Heart left ventricle (tissue), 16 donors: ENCODE measurements around the gene EFNA2. TPM values are rescaled to one million over a fixed set of nuclear protein-coding genes. Genes with fewer than 3 reads are reported as not detected.

Source experiments
- ATAC-seq, 4 donors: fragments of 200-7000 bp; cut with Tn5 transposase; one replicate each; pipeline ENCODE4 v1.9.1; 2020 to 2022; ENCODE audit warnings: moderate library complexity in 4 of 4, mild to moderate bottlenecking in 3 of 4, moderate number of reproducible peaks in 1 of 4
- DNase-seq, 5 donors: peaks; one replicate each; pipeline ENCODE4 v3.0.0-alpha.2; 2020
- H3K27ac ChIP-seq, 12 donors: fragments of 200-600 bp; sonication (generic) in 4 of 12; one replicate each; pipeline versions ENCODE4 v1.5.0 to v1.8.0; 2016 to 2022; ENCODE audit warnings: mild to moderate bottlenecking in 2 of 12
- H3K27me3 ChIP-seq, 9 donors: fragments of 200-600 bp; sonication (generic) in 2 of 9; one replicate each; pipeline versions ENCODE4 v1.5.1 to v1.8.0; 2016 to 2022; ENCODE audit warnings: mild to moderate bottlenecking in 3 of 9
- H3K36me3 ChIP-seq, 9 donors: fragments of 200-600 bp; sonication (generic) in 2 of 9; one replicate each; pipeline versions ENCODE4 v1.5.0 to v1.8.0; 2018 to 2022; ENCODE audit warnings: mild to moderate bottlenecking in 2 of 9
- H3K4me1 ChIP-seq, 12 donors: fragments of 200-600 bp; sonication (generic) in 4 of 12; one replicate each; pipeline versions ENCODE4 v1.5.0 to v1.8.0; 2016 to 2022; ENCODE audit warnings: mild to moderate bottlenecking in 3 of 12
- H3K4me3 ChIP-seq, 12 donors: fragments of 200-600 bp; sonication (generic) in 4 of 12; one replicate each; pipeline versions ENCODE4 v1.5.0 to v1.8.0; 2017 to 2022; ENCODE audit warnings: mild to moderate bottlenecking in 9 of 12, moderate library complexity in 4 of 12
- H3K9me3 ChIP-seq, 12 donors: fragments of 200-600 bp; sonication (generic) in 4 of 12; one replicate each; pipeline versions ENCODE4 v1.5.0 to v1.8.0; 2016 to 2022; ENCODE audit warnings: mild to moderate bottlenecking in 1 of 12
- POLR2A ChIP-seq, 2 donors: fragments of 450-650 bp; IDR thresholded peaks; one replicate each; pipeline ENCODE4 v1.6.1; 2017; ENCODE audit warnings: antibody characterized with exemption in 2 of 2, mild to moderate bottlenecking in 2 of 2, moderate library complexity in 2 of 2
- WGBS, 4 donors: extraction: QIAGEN DNeasy Blood & Tissue Kit in 2 of 4; methylation state at CpG; one replicate each; pipeline versions ENCODE4 v1.1.5 to v1.1.7; 2013 to 2018; 5-methylcytosine and 5-hydroxymethylcytosine counted together
- intact Hi-C, 10 donors: fragments of 100-400 bp; cut with DNase I; formaldehyde crosslinking; loops; one replicate each; pipeline versions ENCODE4 v1.11.1 to v1.14.2; 2022
- polyA plus RNA-seq, 2 donors: library from polyadenylated mRNA; stranded (reverse); fragments of 200-250 nt; gene quantifications; one replicate each; pipeline ENCODE4 v1.2.3, GENCODE V29; 2013
- total RNA-seq, 9 donors: library from RNA; depleted of rRNA in 2 of 9; stranded (reverse); fragments of >200 nt in 2 of 9; fragmentation: NEBNext Ultra II Directional in 3 of 9; extraction: Animal tissue kit (Norgen Biotek cat#: 25700) in 3 of 9; gene quantifications; one replicate each; pipeline versions ENCODE4 v1.1.0 to v1.2.4, GENCODE V29; 2016 to 2023
- TF ChIP-seq, protein P1 (sequence below), 12 donors: fragments of 200-600 bp; sonication (generic) in 4 of 12; IDR thresholded peaks; one replicate each; pipeline versions ENCODE4 v1.5.0 to v1.8.0; 2018 to 2022; ENCODE audit warnings: antibody characterized with exemption in 12 of 12, mild to moderate bottlenecking in 5 of 12
- donor health status: ischemic (EF 13 %, LVEDD 7.1; RV severe dilation, severe dysfunction).
- donor health status: healthy with polysubstance abuse.
- donor health status: DM: no; HTN: yes; CAD: no.
- donor health status: DM: no; HTN: no; CAD: no.
- donor health status: ischemic (EF 25% LVEDD 6.9; RV normal size, moderate dysfunction).
- donor health status: ischemic (EF 25% LVEDD 5.7; RV mildly dilated, moderate dysfunction).
- donor health status: healthy.
- donor health status: DM: yes; HTN: yes; CAD: no.
- donor health status: ischemic (EF 35%, LVEDD 5.7; RV mildly dilated, moderate dysfunction).
- donor health status: nonischemic (EF 11% LVEDD 7.7; RV severe dilation, severe dysfunction).
- donor health status: DM: yes; HTN: yes; CAD: no.
- donor health status: PGD.
- donor health status: ischemic (EF 29% LVEDD 5.4; RV normal size, mild dysfunction).
- donor health status: nonischemic (EF 23%, LVEDD 6.1; RV moderate dilation, normal function).

EFNA2 gene
- total and polyA plus RNA-seq, 11 donors: not detected

DNA sequence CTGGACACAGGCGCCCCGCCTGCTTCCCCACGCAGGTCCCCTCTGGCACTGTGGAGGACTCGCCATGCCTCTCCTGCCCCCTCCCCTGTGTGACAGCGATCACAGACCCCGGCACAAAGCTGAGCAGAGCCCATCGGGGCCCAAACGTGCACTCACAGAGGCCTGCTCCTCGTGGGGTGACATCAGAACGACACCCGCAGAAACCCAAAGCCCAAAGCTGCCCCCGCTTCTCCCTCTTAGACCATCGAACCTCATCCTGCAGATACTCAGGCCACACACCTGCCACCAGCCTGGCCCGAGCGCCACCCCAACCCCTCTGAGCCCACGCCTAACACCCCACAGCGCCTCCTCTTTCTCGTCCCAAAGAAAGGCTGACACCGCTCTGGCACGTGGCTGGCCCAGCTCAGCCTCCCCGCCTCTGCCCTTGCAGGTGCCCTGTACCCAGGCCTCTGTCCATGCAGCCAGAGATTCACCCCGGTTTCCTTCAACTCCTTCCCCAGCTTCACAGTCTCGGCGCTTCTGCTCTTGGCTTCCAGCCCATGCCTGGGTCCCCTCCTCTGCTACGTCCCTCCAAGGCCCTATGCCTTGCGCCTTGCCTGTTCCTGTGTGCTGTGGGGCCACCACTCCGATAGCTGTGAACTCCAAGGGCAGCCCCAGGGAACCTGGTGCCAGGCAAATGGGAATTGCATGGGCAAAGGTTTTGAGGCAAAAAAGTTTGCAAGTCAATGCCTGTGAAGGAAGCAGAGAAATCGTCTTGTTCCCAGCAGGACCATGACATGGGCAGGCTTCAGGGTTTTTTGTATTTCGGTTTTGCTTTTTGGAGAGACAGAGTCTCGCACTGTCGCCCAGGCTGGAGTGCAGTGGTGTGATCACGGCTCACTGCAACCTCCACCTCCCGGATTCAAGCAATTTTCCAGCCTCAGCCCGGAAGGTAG is 47.0 kb upstream of the EFNA2 start:
- no peak for TF ChIP-seq POLR2A (IDR thresholded peaks at IDR 0.05)
- TF ChIP-seq, protein P1, sequence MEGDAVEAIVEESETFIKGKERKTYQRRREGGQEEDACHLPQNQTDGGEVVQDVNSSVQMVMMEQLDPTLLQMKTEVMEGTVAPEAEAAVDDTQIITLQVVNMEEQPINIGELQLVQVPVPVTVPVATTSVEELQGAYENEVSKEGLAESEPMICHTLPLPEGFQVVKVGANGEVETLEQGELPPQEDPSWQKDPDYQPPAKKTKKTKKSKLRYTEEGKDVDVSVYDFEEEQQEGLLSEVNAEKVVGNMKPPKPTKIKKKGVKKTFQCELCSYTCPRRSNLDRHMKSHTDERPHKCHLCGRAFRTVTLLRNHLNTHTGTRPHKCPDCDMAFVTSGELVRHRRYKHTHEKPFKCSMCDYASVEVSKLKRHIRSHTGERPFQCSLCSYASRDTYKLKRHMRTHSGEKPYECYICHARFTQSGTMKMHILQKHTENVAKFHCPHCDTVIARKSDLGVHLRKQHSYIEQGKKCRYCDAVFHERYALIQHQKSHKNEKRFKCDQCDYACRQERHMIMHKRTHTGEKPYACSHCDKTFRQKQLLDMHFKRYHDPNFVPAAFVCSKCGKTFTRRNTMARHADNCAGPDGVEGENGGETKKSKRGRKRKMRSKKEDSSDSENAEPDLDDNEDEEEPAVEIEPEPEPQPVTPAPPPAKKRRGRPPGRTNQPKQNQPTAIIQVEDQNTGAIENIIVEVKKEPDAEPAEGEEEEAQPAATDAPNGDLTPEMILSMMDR (IDR thresholded peaks at IDR 0.05): no peak
- peaks cover 5 to 66% (median 43%) of the 10 kb centered on the region in 12 donors for H3K4me1 ChIP-seq
- DNase-seq: peak in 1 of 5 donors; percentile 42
- no peaks in the 10 kb centered on the region for H3K36me3 ChIP-seq
- H3K9me3 ChIP-seq: no peaks in the 10 kb centered on the region
- H3K27me3 ChIP-seq: peaks cover 0 to 15% (median 0%) of the 10 kb centered on the region in 9 donors
- intact Hi-C loops: loop anchor here in 1 of 10 donors (5.0 kb wide), 1 partner anchor 126 kb away; no protein-coding TSS in a partner anchor
- ATAC-seq: no peak
- 61 to 64% (median 62%) methylated on average over 31 to 34 of the region's 34 CpGs for WGBS, 4 donors
- peak overlapping the region in 9 of 12 donors; percentile 33 to 79 (median 63) for H3K4me3 ChIP-seq
- peak overlapping the region in 10 of 12 donors; percentile 18 to 100 (median 54) for H3K27ac ChIP-seq

DNA sequence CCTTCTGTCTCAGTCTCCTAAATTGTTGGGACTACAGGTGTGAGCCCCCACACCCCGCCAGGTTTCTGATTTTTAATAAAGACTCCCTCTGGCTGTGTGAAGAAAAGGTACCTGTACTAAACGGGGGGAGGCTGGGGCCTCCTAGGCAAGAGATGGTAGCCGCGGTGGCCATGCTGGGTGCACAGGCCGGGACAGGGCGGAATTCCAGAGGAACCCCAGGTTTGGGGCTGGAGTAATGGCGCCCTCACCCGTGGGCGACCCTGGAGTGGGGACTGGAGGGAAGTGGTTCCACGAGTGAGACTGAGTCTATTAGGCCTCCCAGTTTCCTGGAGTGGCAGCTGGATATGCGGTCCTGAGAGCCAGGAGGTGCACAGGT is 46.3 kb upstream of the EFNA2 start:
- H3K4me1 ChIP-seq: peaks cover 5 to 71% (median 50%) of the 10 kb centered on the region in 12 donors
- WGBS, 4 donors: 81 to 86% (median 83%) methylated on average over 11 of the region's 11 CpGs
- TF ChIP-seq, protein P1 (IDR thresholded peaks at IDR 0.05): no peak
- no peak for TF ChIP-seq POLR2A (IDR thresholded peaks at IDR 0.05)
- H3K36me3 ChIP-seq: peaks cover 0 to 3% (median 0%) of the 10 kb centered on the region in 9 donors
- H3K27me3 ChIP-seq: peaks cover 0 to 15% (median 0%) of the 10 kb centered on the region in 9 donors
- H3K9me3 ChIP-seq: no peaks in the 10 kb centered on the region
- ATAC-seq (no peak), DNase-seq (peak in 1 of 5 donors; percentile 43)
- peak overlapping the region in 3 of 12 donors; percentile 45 to 92 (median 88) for H3K4me3 ChIP-seq
- H3K27ac ChIP-seq: peak overlapping the region in 11 of 12 donors; percentile 84 to 100 (median 96)
- intact Hi-C loops: loop anchor here in 1 of 10 donors (5.0 kb wide), 1 partner anchor 127 kb away; no protein-coding TSS in a partner anchor

DNA sequence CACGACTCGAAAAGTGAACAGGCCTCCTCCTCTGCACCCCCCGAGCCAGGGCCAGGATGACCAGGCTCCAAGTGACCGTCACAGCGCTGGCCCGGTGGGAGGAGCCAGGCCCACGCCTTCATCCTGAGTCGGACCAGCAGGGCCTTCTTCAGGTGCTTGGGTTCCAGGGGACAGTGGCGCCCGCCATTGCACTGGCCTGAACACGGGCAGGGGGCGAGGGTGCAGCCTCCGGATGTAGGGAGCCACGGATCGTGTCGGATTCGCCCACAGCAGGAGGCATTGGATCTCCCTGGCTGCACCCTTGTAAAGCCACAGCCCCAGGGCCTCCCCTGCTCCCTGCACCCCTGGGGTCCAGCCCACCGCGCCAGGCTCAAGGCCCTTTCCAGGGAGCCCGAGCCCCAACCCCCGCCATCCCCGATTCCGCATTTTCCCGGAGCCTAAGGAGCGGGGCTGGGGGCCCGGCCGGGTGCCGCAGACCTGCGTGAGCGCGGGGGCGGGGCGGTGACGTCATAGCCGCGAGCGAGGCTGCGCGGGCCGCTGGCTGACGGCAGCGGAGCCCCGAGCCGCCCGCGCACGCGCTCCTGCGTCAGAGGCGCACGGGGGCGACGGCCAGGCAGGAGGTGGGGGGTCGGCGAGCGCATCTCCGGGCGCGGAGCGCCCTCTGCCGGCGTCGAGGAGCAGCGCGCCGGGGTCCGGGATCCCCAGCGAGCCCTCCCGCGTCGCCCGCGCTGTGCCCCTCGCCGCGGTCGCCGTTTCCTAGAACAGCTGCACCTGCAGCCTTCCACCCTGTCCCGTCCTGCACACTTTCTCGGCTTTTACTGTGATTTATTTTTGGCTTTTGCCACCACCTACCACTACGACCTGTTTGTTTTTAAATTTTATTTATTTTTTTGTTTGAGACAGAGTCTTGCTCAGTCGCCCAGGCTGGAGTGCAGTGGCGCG is 45.6 kb upstream of the EFNA2 start:
- peak; percentile 91 to 95 (median 92) for DNase-seq
- Histone ChIP-seq H3K27ac (peak overlapping the region; percentile 72 to 100 (median 96)), H3K4me3 (peak overlapping the region in 11 of 12 donors; percentile 16 to 99 (median 88)), H3K4me1 (peaks cover 8 to 77% (median 56%) of the 10 kb centered on the region in 12 donors), H3K9me3 (no peaks in the 10 kb centered on the region), H3K36me3 (peaks cover 0 to 3% (median 0%) of the 10 kb centered on the region in 9 donors), H3K27me3 (peaks cover 0 to 15% (median 0%) of the 10 kb centered on the region in 9 donors)
- peak in 3 of 4 donors; percentile 26 to 54 (median 35) for ATAC-seq
- TF ChIP-seq, protein P1 (IDR thresholded peaks at IDR 0.05): peak; percentile 78 to 98 (median 94)
- peak in 1 of 2 donors; percentile 55 for TF ChIP-seq POLR2A (IDR thresholded peaks at IDR 0.05)
- WGBS, 4 donors: 10 to 28% (median 10%) methylated on average over 41 to 84 of the region's 84 CpGs
- intact Hi-C loops: loop anchor here in 5 of 10 donors (1.0 to 10.0 kb wide), 8 partner anchors 19 to 317 kb away; partner anchors contain the start of gene ARID3A (in 1 of the 5)
